ENCODE data around the gene SERGEF. TPM values are rescaled to one million over a fixed set of nuclear protein-coding genes. Genes with fewer than 3 reads are reported as not detected.
A peak's percentile ranks its signal among the peaks of the same experiment; 100 is the strongest.

The SERGEF gene
- total RNA-seq, 4 donors from 2014 or later = 32.0 to 50.2 (median 37.6) TPM

DNA sequence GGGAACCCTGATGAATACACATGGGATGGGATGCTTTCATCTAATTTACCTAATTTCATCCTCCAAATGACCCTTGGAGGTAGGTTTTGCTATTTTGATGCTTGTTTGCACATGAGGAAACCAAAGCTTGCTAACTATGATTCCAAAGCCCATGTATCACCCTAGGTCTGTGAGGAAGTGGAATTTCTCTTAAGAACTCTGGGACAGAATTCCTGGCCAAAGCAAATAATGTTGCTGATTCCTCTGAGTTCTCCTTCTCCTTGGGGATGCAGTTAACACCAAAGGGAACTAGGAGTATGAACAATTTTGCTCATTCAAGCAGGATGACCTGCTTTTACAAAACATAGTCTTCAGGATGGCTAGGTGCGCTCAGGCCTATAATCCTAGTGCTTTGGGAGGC is 198.3 kb downstream of the SERGEF start:
- H3K4me3 ChIP-seq = no peak overlapping the region
- H3K36me3 ChIP-seq = no peaks in the 10 kb centered on the region
- H3K27ac ChIP-seq (replicated peaks in 1 of 4) = no peak overlapping the region
- intact Hi-C loops (cut with DNase I) = no loop called here
- no peaks in the 10 kb centered on the region for H3K27me3 ChIP-seq
- H3K4me1 ChIP-seq = peaks cover 20 to 54% (median 48%) of the 10 kb centered on the region in 4 donors
- 100% methylated on average over 1 of the region's 1 CpG for WGBS
- no peak for DNase-seq (ENCODE audit: extremely low spot score)
- TF ChIP-seq, protein P1, sequence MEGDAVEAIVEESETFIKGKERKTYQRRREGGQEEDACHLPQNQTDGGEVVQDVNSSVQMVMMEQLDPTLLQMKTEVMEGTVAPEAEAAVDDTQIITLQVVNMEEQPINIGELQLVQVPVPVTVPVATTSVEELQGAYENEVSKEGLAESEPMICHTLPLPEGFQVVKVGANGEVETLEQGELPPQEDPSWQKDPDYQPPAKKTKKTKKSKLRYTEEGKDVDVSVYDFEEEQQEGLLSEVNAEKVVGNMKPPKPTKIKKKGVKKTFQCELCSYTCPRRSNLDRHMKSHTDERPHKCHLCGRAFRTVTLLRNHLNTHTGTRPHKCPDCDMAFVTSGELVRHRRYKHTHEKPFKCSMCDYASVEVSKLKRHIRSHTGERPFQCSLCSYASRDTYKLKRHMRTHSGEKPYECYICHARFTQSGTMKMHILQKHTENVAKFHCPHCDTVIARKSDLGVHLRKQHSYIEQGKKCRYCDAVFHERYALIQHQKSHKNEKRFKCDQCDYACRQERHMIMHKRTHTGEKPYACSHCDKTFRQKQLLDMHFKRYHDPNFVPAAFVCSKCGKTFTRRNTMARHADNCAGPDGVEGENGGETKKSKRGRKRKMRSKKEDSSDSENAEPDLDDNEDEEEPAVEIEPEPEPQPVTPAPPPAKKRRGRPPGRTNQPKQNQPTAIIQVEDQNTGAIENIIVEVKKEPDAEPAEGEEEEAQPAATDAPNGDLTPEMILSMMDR (IDR thresholded peaks at IDR 0.05) = no peak
- TF ChIP-seq POLR2A (IDR thresholded peaks at IDR 0.05; ENCODE audit: low read depth) (no peak), POLR2AphosphoS5 (IDR thresholded peaks at IDR 0.05) (no peak), EP300 (IDR thresholded peaks at IDR 0.05) (no peak)
- H3K9me3 ChIP-seq = no peaks in the 10 kb centered on the region

DNA sequence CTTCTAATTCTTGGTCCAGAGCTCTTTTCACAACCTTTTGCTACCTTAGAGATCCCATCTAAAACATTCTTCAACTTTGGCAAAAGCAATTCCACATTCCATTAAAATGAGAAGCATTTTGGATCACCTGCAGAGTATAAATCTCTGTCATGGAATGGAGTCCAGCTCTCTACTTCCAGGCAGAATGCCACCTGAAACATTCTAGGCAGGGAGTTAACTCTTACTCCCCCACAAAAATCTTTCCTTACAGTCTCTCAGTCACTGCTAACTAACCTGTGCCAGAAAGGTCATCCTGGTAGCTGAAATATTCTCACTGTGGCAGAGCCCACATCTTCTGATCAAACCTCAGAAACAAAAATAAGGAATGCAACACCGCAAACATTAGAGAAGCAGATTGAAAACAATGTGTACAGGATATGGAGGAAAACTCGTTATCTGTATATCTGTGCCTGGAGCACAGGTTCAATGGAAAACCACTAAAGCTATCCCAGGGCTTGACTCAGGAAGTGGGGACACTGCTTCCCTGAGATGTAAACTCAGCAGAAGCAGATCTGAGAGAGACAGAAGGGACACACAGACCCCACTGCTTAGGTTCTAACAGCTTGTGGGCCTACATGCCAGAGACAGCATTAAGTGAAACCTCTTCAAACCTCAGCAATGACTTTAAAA is 199.3 kb downstream of the SERGEF start:
- 40% methylated on average over 2 of the region's 2 CpGs for WGBS
- no peak overlapping the region for H3K4me3 ChIP-seq
- TF ChIP-seq POLR2AphosphoS5 (IDR thresholded peaks at IDR 0.05) (no peak), EP300 (IDR thresholded peaks at IDR 0.05) (no peak), POLR2A (IDR thresholded peaks at IDR 0.05; ENCODE audit: low read depth) (no peak)
- TF ChIP-seq, protein P1 (IDR thresholded peaks at IDR 0.05) = no peak
- no peak for DNase-seq (ENCODE audit: extremely low spot score)
- no peaks in the 10 kb centered on the region for H3K27me3 ChIP-seq
- H3K36me3 ChIP-seq = no peaks in the 10 kb centered on the region
- peak overlapping the region in 2 of 4 donors; percentile 4 to 31 for H3K27ac ChIP-seq (replicated peaks in 1 of 4)
- intact Hi-C loops (cut with DNase I) = no loop called here
- H3K4me1 ChIP-seq = peaks cover 20 to 54% (median 48%) of the 10 kb centered on the region in 4 donors
- no peaks in the 10 kb centered on the region for H3K9me3 ChIP-seq

DNA sequence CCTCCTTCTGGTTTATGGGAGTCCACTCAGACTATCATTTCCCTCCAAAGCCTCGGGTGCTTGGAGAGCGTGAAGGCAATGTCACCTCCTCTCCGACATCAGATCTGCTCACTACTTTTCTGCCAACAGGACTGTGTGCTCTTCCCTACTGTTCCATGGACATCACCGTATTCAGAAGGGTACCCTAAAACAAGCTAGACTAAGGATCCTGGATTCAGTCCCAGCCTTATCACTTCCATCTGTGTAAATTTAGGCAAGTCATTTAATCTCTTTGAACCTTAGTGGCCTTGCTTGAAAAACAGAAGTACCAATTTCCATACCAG is 200.0 kb downstream of the SERGEF start:
- intact Hi-C loops (cut with DNase I) = no loop called here

DNA sequence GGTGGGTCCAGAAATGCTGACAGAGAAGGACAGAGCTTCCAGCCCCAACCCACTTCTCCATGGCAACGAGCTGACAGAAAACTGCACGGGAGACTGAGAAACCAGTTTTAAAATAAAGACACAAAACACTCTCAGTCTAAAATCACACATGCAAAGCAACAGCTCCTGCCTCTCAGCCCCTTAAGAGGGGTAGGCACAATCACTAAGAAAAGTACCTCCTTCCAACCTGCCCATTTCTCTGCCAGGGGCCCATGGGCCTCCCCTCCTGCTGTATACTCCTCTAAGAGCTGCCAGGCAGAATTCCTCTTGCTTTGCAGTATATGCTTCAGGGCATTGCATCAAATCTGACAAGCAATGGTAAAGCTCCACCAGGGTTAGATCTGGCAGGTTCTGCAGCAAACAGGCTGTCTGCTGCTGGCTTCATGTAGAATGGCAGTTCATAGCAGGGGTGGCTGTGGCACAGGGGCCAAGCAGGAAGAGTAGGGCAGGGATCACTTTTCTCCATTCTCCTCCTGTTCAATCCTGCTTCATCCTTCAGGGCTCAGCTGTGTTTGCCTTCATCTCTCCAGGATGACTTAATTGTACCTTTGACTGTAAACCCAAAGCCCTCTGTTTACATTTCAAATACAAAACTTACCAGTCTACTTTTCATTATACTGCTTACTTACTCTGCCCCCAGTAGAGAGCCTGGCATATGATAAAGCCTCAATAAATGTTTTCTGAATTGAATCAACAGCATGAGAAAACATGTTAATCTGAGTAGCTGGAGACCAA is 200.6 kb downstream of the SERGEF start:
- Histone ChIP-seq H3K4me1 (peaks cover 20 to 54% (median 48%) of the 10 kb centered on the region in 4 donors), H3K36me3 (no peaks in the 10 kb centered on the region), H3K4me3 (no peak overlapping the region), H3K27me3 (no peaks in the 10 kb centered on the region), H3K27ac (replicated peaks in 1 of 4) (peak overlapping the region in 2 of 4 donors; percentile 4 to 21), H3K9me3 (no peaks in the 10 kb centered on the region)
- TF ChIP-seq POLR2A (IDR thresholded peaks at IDR 0.05; ENCODE audit: low read depth) = no peak
- TF ChIP-seq, protein P1 (IDR thresholded peaks at IDR 0.05) = no peak
- TF ChIP-seq POLR2AphosphoS5 (IDR thresholded peaks at IDR 0.05) = no peak
- no peak for TF ChIP-seq EP300 (IDR thresholded peaks at IDR 0.05)
- 31% methylated on average over 2 of the region's 2 CpGs for WGBS
- intact Hi-C loops (cut with DNase I) = no loop called here
- DNase-seq (ENCODE audit: extremely low spot score) = no peak

More for the DNA sequence above, 200.0 kb downstream of the SERGEF start:
- Histone ChIP-seq H3K4me1 (peaks cover 20 to 54% (median 48%) of the 10 kb centered on the region in 4 donors), H3K9me3 (no peaks in the 10 kb centered on the region), H3K36me3 (no peaks in the 10 kb centered on the region), H3K27ac (replicated peaks in 1 of 4) (peak overlapping the region in 2 of 4 donors; percentile 4 to 21), H3K27me3 (no peaks in the 10 kb centered on the region), H3K4me3 (no peak overlapping the region)
- TF ChIP-seq POLR2AphosphoS5 (IDR thresholded peaks at IDR 0.05) (no peak), POLR2A (IDR thresholded peaks at IDR 0.05; ENCODE audit: low read depth) (no peak), EP300 (IDR thresholded peaks at IDR 0.05) (no peak)
- TF ChIP-seq, protein P1 (IDR thresholded peaks at IDR 0.05) = no peak
- no peak for DNase-seq (ENCODE audit: extremely low spot score)
- WGBS = 67% methylated on average over 4 of the region's 4 CpGs

All from esophagus muscularis mucosa (tissue), 4 donors.